Measurements from ENCODE around the gene UTP11. TPM values are rescaled to one million over a fixed set of nuclear protein-coding genes. Genes with fewer than 3 reads are reported as not detected.
A peak's percentile ranks its signal among the peaks of the same experiment; 100 is the strongest.

Gene UTP11
- total RNA-seq, 1 experiment from 2014 or later: 31.1 TPM

- no peaks in the 10 kb centered on the region for H3K79me2 ChIP-seq (ENCODE audit: low read length)
- no peak overlapping the region for H3K27ac ChIP-seq (ENCODE audit: low read length)
- H3K9me3 ChIP-seq (ENCODE audit: low read length): no peaks in the 10 kb centered on the region
- no peak for DNase-seq
- no peak overlapping the region for H3K4me3 ChIP-seq (ENCODE audit: low read length)
- H3K4me2 ChIP-seq (ENCODE audit: low read depth, low read length, poor library complexity, severe bottlenecking): no peak overlapping the region
- no peaks in the 10 kb centered on the region for H3K36me3 ChIP-seq (ENCODE audit: insufficient read depth, low read length)
- no peak overlapping the region for H2AFZ ChIP-seq (ENCODE audit: low read length)
- no peaks in the 10 kb centered on the region for H3K9me2 ChIP-seq (replicated peaks; ENCODE audit: insufficient read depth, low read length)
- H3K27me3 ChIP-seq (ENCODE audit: low read length): no peaks in the 10 kb centered on the region
- no peak overlapping the region for H3K9ac ChIP-seq (ENCODE audit: low read length)
- peaks cover 7% of the 10 kb centered on the region for H3K4me1 ChIP-seq (ENCODE audit: low read length)
- H4K20me1 ChIP-seq (ENCODE audit: insufficient read depth, low read depth, low read length): 0 out of 2 replicates have a peak, but pooled peaks cover 6% of the 10 kb centered on the region
These were observed 22.3 kb downstream of the UTP11 start for GRCh38 chr1:38034871-38035270.

GRCh38 chr1:38037221-38037939, 24.8 kb downstream of the UTP11 start:
- no peak overlapping the region for H2AFZ ChIP-seq (ENCODE audit: low read length)
- no peak overlapping the region for H3K4me2 ChIP-seq (ENCODE audit: low read depth, low read length, poor library complexity, severe bottlenecking)
- H3K9me3 ChIP-seq (ENCODE audit: low read length): no peaks in the 10 kb centered on the region
- H3K4me1 ChIP-seq (ENCODE audit: low read length): peaks cover 6% of the 10 kb centered on the region; the same call in 1 of the 2 replicates
- peaks cover 5% of the 10 kb centered on the region; the same call in 1 of the 2 replicates for H4K20me1 ChIP-seq (ENCODE audit: insufficient read depth, low read depth, low read length)
- H3K79me2 ChIP-seq (ENCODE audit: low read length): no peaks in the 10 kb centered on the region
- no peaks in the 10 kb centered on the region for H3K36me3 ChIP-seq (ENCODE audit: insufficient read depth, low read length)
- no peaks in the 10 kb centered on the region for H3K27me3 ChIP-seq (ENCODE audit: low read length)
- H3K4me3 ChIP-seq (ENCODE audit: low read length): no peak overlapping the region
- no peaks in the 10 kb centered on the region for H3K9me2 ChIP-seq (replicated peaks; ENCODE audit: insufficient read depth, low read length)
- no peak overlapping the region for H3K27ac ChIP-seq (ENCODE audit: low read length)
- peak; percentile 67 for DNase-seq
- H3K9ac ChIP-seq (ENCODE audit: low read length): no peak overlapping the region

DNA sequence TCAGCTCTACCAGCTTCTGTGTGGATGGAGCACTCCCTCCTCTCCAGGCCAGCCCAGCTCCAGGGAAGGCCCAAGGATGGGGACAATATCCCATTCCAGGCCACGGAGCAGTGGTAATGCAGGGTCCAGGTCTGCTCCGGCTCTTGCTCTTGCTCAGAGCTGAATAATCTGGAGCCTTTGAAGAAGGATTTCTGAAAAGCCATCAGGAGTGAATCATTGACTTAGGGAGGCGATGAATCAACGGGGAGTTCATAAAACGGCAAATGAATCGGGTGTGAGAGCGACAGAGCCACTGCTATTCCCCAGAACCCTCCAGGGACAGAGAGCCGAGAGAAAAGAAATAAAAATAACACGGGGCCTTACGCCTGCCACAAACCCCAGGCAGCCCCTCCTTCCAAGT, 26.3 kb downstream of the UTP11 start:
- Histone ChIP-seq H2AFZ (ENCODE audit: low read length) (no peak overlapping the region), H3K9ac (ENCODE audit: low read length) (no peak overlapping the region), H3K9me2 (replicated peaks; ENCODE audit: insufficient read depth, low read length) (no peaks in the 10 kb centered on the region), H3K27me3 (ENCODE audit: low read length) (no peaks in the 10 kb centered on the region), H3K36me3 (ENCODE audit: insufficient read depth, low read length) (no peaks in the 10 kb centered on the region), H4K20me1 (ENCODE audit: insufficient read depth, low read depth, low read length) (peaks cover 5% of the 10 kb centered on the region; the same call in 1 of the 2 replicates), H3K27ac (ENCODE audit: low read length) (no peak overlapping the region), H3K9me3 (ENCODE audit: low read length) (no peaks in the 10 kb centered on the region), H3K4me2 (ENCODE audit: low read depth, low read length, poor library complexity, severe bottlenecking) (no peak overlapping the region), H3K79me2 (ENCODE audit: low read length) (no peaks in the 10 kb centered on the region), H3K4me3 (ENCODE audit: low read length) (no peak overlapping the region), H3K4me1 (ENCODE audit: low read length) (peaks cover 6% of the 10 kb centered on the region; the same call in 1 of the 2 replicates)
- DNase-seq: no peak

- Histone ChIP-seq H3K27me3 (ENCODE audit: low read length) (no peaks in the 10 kb centered on the region), H3K27ac (ENCODE audit: low read length) (no peak overlapping the region), H3K4me2 (ENCODE audit: low read depth, low read length, poor library complexity, severe bottlenecking) (no peak overlapping the region), H3K4me3 (ENCODE audit: low read length) (no peak overlapping the region), H3K4me1 (ENCODE audit: low read length) (peaks cover 11% of the 10 kb centered on the region), H3K9me3 (ENCODE audit: low read length) (no peaks in the 10 kb centered on the region), H3K36me3 (ENCODE audit: insufficient read depth, low read length) (no peaks in the 10 kb centered on the region), H4K20me1 (ENCODE audit: insufficient read depth, low read depth, low read length) (peaks cover 5% of the 10 kb centered on the region; the same call in 1 of the 2 replicates), H3K9me2 (replicated peaks; ENCODE audit: insufficient read depth, low read length) (no peaks in the 10 kb centered on the region), H2AFZ (ENCODE audit: low read length) (no peak overlapping the region), H3K79me2 (ENCODE audit: low read length) (no peaks in the 10 kb centered on the region), H3K9ac (ENCODE audit: low read length) (no peak overlapping the region)
- no peak for DNase-seq
These were observed 27.0 kb downstream of the UTP11 start for GRCh38 chr1:38039331-38040088.

- Histone ChIP-seq H3K27me3 (ENCODE audit: low read length) (no peaks in the 10 kb centered on the region), H3K9me2 (replicated peaks; ENCODE audit: insufficient read depth, low read length) (no peaks in the 10 kb centered on the region)
- DNase-seq: no peak
These were observed 29.7 kb downstream of the UTP11 start for GRCh38 chr1:38041936-38042834.

DNA sequence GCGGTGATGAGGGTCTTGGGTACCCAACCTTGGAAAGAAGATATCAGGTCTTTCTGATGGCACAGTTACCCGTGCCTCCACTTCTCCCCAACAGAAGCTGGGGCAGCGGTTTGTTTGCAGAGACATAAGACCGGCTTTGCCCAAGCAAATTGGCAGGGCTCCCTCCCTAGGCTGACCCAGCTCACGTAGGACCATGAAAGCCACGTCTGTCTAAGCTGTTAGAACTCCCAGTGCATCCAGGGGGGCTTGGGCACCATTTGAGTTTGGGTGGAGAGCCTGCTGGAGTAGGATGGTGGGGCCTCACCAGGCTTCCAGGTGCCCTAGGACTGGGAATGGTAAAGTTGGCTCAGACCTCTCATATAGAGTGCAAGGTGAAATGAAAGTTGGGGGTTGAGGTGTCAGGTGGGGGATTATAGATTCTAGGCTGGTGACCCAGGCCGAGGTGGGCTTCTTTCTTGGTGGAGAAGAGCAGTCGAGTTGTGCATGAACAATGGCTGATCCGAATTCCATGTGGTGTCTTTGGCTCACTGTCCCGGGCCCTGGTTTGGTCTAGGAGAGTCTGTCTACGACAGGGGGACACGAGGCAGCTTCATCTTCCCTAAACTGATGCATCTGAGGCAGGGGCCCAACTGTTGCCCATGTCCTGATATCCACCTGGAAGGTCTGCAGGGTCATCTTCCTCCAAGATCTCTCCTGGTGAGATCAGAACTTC, 30.7 kb downstream of the UTP11 start:
- Histone ChIP-seq H3K4me1 (ENCODE audit: low read length) (peaks cover 22% of the 10 kb centered on the region), H3K4me3 (ENCODE audit: low read length) (no peak overlapping the region), H2AFZ (ENCODE audit: low read length) (no peak overlapping the region), H3K79me2 (ENCODE audit: low read length) (no peaks in the 10 kb centered on the region), H3K27ac (ENCODE audit: low read length) (no peak overlapping the region), H3K9me3 (ENCODE audit: low read length) (no peaks in the 10 kb centered on the region), H3K9ac (ENCODE audit: low read length) (no peak overlapping the region), H3K9me2 (replicated peaks; ENCODE audit: insufficient read depth, low read length) (no peaks in the 10 kb centered on the region), H4K20me1 (ENCODE audit: insufficient read depth, low read depth, low read length) (peaks cover 5% of the 10 kb centered on the region; the same call in 1 of the 2 replicates), H3K27me3 (ENCODE audit: low read length) (no peaks in the 10 kb centered on the region), H3K4me2 (ENCODE audit: low read depth, low read length, poor library complexity, severe bottlenecking) (no peak overlapping the region), H3K36me3 (ENCODE audit: insufficient read depth, low read length) (no peaks in the 10 kb centered on the region)
- no peak for DNase-seq

More at GRCh38 chr1:38041936-38042834, 29.7 kb downstream of the UTP11 start:
- Histone ChIP-seq H2AFZ (ENCODE audit: low read length) (no peak overlapping the region), H3K4me1 (ENCODE audit: low read length) (peaks cover 21% of the 10 kb centered on the region), H3K9me3 (ENCODE audit: low read length) (no peaks in the 10 kb centered on the region), H3K4me3 (ENCODE audit: low read length) (no peak overlapping the region), H3K27ac (ENCODE audit: low read length) (no peak overlapping the region), H3K4me2 (ENCODE audit: low read depth, low read length, poor library complexity, severe bottlenecking) (no peak overlapping the region), H4K20me1 (ENCODE audit: insufficient read depth, low read depth, low read length) (peaks cover 5% of the 10 kb centered on the region; the same call in 1 of the 2 replicates), H3K9ac (ENCODE audit: low read length) (no peak overlapping the region), H3K79me2 (ENCODE audit: low read length) (no peaks in the 10 kb centered on the region), H3K36me3 (ENCODE audit: insufficient read depth, low read length) (no peaks in the 10 kb centered on the region)

DNA sequence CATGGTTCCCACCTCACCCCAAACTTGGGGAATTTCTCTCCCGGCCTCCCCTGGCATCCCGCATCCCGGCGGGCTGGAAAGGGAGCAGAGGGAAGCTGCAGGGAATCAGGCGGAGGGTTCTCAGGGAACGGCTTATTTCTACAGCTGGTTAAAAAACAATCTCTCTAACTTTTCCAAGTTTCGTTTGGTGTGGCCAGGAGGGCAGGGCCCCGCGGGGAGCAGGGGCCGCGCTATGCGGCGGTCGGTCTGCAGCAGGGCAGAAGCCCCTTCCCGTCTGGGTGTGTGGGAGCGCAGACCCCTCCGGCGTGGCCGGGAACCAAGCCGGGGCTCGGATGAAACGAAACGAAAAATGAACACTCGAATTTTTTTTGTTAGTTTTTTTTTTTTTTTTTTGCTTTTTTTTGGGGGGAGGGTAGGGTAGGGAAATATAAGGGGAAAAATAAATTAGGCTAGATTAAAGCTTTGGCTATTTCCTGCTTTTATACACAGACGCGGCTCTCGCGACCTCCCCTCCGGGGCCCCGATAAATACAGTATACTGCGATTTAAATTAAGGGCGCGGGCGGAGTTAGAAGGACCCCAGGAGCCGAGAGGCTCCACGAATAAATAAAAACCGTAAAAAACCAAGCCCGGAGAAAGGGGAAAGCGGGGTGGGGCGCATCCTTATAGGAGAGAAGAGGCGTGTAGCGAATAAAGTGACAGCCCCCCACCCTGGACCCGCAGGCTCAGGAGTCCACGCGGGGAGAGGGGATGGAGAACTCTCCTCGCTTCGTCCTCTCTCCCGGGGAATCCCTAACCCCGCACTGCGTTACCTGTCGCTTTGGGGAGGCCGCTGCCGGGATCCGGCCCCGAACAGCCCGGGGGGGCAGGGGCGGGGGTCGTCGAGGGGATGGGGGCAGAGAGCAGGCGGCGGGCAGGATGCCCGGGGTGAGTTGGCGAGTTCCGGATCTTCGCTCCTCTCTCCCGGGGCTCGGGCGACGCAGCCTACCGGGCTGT, 32.0 kb downstream of the UTP11 start:
- Histone ChIP-seq H3K27me3 (ENCODE audit: low read length) (no peaks in the 10 kb centered on the region), H3K9me2 (replicated peaks; ENCODE audit: insufficient read depth, low read length) (no peaks in the 10 kb centered on the region), H3K36me3 (ENCODE audit: insufficient read depth, low read length) (no peaks in the 10 kb centered on the region), H3K27ac (ENCODE audit: low read length) (no peak overlapping the region), H3K4me3 (ENCODE audit: low read length) (peak overlapping the region; percentile 58), H3K4me1 (ENCODE audit: low read length) (peaks cover 22% of the 10 kb centered on the region), H3K79me2 (ENCODE audit: low read length) (no peaks in the 10 kb centered on the region), H2AFZ (ENCODE audit: low read length) (peak overlapping the region; percentile 78; the same call in 1 of the 2 replicates), H3K9ac (ENCODE audit: low read length) (peak overlapping the region; percentile 55), H4K20me1 (ENCODE audit: insufficient read depth, low read depth, low read length) (peaks cover 5% of the 10 kb centered on the region; the same call in 1 of the 2 replicates), H3K9me3 (ENCODE audit: low read length) (no peaks in the 10 kb centered on the region), H3K4me2 (ENCODE audit: low read depth, low read length, poor library complexity, severe bottlenecking) (peak overlapping the region; percentile 80)
- DNase-seq: no peak

Measured in Karpas-422 (cell line).